Superior temporal gyrus (tissue), 1 donor: ENCODE data around the gene RPUSD1.
"Not testable (repeated sequence)": the region's sequence is repeated elsewhere in the genome, so short reads cannot be mapped to it uniquely, and the experiment has no call there.

Experiments
- DNase-seq: peaks from one replicate; pipeline ENCODE4 v3.0.0-alpha.2; 2016; ENCODE audit errors: extremely low spot score

The RPUSD1 gene

DNA sequence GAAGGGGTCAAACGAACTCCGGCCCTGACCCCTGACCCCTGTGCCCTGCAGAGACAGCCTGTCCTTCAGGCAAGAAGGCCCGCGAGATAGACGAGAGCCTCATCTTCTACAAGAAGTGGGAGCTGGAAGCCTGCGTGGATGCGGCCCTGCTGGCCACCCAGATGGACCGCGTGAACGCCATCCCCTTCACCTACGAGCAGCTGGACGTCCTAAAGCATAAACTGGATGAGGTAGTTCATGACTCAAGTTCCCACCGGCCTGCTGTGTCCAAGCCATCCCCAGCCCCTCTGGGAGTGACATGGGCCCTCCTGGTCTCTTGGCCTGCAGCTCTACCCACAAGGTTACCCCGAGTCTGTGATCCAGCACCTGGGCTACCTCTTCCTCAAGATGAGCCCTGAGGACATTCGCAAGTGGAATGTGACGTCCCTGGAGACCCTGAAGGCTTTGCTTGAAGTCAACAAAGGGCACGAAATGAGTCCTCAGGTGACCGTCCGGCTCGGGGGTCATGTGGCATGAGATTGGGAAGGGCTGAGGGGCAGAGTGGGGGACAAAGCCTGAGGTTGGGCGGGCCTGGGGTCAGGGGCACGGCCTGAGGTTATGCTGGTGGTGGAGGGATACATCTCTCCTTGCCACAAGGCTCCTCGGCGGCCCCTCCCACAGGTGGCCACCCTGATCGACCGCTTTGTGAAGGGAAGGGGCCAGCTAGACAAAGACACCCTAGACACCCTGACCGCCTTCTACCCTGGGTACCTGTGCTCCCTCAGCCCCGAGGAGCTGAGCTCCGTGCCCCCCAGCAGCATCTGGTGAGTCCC, 22.0 kb downstream of the RPUSD1 start:
- DNase-seq: no peak

DNA sequence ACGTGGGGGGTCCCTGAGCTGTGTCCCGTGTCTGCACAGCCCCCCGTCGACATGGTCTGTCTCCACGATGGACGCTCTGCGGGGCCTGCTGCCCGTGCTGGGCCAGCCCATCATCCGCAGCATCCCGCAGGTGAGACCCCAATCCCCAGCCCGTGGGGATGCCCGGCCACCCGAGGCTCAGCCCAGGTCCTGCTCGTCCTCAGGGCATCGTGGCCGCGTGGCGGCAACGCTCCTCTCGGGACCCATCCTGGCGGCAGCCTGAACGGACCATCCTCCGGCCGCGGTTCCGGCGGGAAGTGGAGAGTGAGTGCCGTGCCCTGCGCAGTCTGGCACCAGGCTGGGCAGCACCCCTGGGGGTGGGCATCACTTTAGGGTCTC, 22.7 kb downstream of the RPUSD1 start:
- no peak for DNase-seq

DNA sequence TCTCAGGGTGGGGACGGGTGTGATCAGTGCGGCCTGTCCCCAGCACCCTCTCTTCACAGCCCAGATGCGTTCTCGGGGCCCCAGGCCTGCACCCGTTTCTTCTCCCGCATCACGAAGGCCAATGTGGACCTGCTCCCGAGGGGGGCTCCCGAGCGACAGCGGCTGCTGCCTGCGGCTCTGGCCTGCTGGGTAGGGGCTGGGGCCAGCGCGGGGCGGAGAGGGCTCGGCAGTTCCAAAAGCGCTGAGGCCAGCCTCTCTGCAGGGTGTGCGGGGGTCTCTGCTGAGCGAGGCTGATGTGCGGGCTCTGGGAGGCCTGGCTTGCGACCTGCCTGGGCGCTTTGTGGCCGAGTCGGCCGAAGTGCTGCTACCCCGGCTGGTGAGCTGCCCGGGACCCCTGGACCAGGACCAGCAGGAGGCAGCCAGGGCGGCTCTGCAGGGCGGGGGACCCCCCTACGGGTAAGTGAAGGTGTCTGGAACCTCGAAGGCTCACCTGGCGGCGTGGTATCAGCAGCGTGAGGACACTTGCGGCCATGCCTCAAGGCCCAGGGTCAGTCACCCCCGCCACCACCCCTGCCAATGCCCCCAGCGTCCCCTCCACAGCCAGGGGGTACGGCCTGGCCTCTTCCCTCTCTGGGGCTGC, 23.2 kb downstream of the RPUSD1 start:
- no peak for DNase-seq

DNA sequence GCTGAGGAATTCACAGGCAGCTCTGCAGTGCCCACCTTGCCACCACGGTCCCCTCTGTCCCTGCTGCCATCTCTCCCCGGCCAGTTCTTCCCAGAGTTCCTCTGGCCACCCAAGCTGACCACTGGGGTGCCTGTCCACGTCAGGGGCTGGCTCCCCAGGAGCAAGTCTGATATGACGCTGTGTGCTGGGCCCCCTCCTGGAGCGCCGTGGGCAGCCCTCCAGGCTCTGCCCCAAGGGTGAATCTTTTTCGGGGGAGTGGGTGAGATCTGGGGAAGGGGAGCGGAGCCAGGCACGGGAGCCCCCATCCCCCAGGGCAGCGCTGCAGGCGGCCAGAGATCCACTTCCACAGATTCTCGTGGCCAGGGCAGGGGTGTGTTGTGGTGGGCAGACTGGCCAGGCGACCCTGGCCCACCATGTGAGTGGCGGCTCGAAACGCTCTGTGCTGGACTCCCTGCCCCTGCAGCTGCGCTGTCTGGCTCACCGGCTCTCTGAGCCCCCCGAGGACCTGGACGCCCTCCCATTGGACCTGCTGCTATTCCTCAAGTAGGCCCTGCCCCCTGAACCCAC, 23.9 kb downstream of the RPUSD1 start:
- no peak for DNase-seq

DNA sequence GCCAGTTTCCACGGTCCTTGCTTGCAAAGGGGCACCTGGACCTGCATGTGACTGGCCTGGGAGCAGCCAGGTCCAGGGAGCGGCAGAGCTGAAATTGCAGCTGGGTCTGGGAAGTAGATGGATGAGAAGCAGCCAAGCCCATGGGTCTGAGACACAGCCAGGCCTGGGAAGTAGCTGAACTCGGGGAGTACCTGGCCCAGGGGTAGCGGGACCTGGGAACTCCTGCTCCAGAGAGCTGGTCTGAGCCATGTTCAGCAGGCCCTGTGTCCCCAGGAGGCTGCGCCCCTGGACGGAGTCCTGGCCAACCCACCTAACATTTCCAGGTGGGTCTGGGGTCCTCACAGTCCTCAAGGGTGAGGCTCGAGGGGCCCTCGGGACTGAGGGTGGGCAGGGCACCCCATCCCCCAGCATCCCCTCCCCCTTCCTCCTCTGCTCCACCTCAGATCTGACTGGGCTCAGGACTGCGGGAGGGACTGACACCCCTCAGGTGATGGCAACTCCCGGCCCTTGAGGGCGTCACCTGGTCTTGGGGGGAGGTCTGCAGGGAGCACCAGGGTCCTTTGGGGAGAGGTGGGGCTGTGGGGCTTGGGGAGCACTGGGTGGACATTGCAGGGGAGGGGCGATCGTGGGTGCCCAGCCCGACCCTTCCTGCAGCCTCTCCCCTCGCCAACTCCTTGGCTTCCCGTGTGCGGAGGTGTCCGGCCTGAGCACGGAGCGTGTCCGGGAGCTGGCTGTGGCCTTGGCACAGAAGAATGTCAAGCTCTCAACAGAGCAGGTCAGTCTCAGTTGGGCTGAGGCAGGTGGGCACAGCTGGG, 24.6 kb downstream of the RPUSD1 start:
- DNase-seq: no peak

DNA sequence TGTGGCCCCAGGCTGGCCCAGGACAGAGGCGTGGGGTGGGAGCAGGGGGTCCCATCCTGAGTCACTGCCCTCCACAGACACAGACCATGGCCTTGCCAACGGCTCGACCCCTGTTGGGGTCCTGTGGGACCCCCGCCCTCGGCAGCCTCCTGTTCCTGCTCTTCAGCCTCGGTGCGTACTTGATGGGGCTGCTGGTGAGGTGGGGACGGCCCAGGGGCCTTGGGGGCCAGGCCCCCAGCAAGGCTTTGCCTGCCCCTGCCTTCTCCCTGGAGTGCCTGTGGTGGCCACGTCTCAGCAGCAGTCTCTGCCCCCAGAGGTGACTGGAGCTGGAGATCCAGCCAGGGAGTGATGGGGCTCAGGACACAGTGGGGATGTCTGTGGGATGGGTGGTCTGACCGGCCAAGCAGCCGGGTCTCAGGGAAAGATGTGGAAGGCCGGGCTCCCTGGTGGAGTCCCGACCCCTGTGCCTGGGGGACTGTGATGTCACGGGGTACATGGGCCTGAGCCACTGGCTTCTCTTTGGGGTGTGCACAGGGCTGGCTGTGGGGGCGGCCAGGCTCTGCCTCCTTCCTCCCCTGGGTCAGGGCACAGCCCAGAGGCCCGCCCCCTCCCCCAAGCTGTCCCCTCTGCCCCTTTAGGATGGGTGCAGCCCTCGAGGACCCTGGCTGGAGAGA, 25.4 kb downstream of the RPUSD1 start:
- DNase-seq: no peak

DNA sequence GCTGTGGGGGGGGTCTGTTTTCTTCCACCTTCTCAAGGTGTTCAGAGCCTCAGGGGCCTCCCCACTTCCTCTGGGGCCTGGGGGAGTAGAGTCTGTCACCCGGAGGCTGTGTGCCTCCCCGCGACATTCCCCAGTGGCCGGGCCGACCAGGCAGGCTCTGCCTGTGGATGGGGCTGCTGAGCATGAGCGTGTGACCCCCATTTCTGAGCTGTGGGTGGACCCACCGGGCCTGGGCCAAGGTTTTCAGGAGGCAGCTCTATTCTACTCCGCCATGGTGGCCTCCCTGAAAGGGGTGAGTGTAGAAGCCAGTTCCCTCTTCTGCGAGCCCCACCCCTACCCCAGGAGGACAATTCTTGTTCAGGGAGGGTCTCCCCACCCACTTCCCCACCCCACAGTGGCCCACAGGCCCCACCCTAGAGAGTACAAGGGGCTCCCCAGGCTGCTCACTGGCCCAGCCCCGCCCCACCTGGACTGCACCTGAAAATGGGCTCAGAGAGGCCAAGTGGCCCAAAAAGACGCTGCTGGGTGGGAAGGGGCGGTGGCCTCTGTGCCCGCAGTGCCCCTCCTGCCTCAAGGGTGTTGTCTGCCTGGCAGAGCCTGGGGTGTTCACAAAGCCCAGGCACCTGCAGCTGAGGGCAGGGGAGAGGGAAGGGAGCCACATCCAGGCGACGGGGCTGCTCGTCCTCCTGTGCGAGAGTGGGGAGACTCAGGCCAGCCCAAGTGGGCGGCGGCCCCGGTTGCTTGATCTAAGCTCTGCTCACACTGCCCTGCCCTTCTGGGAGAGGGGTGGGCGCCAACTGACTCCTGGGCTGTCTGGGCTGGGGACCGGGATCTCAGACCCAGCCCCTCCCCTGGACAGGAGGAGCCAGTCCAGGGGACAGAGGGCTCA, 26.3 kb downstream of the RPUSD1 start:
- no peak for DNase-seq

DNA sequence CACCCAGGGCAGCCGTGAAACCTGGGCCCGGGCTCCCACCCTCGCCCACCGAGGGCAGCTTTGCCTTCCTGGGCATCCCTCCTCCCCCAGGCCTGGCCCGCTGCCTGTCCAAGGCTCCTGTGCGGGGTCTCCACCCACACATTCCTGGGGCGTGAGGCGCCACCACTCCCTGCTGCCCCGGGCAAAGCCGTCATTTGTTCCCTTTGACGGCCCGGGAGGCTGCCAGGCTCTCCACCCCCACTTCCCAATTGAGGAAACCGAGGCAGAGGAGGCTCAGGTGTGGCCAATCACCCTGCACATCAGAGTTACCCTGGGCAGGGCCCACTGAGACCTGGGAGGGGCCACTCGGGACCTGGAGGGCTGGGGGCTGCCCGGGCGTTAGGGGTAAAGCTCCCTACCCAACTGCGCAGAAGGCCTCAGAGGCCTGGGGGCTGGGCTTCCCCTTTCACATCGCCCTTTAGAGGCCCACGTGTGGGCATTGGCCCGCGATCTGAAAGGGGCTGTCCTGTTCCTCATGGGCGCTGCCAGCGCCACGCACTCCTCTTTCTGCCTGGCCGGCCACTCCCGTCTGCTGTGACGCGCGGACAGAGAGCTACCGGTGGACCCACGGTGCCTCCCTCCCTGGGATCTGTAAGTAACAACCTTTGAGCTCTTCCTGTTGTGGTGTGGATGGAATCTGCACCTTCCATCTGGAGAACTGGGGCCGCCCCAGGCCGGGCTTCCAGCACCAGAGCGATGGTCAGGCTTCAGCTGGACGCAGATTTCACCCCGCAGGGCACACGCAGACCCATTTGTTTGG, 27.4 kb downstream of the RPUSD1 start, which contains the start of gene MSLN:
TSS of gene MSLN (plus strand) at position 190 of the 799 bp plus-strand sequence. CDS start 1,947 bp downstream, outside the sequence.
- no peak for DNase-seq

DNA sequence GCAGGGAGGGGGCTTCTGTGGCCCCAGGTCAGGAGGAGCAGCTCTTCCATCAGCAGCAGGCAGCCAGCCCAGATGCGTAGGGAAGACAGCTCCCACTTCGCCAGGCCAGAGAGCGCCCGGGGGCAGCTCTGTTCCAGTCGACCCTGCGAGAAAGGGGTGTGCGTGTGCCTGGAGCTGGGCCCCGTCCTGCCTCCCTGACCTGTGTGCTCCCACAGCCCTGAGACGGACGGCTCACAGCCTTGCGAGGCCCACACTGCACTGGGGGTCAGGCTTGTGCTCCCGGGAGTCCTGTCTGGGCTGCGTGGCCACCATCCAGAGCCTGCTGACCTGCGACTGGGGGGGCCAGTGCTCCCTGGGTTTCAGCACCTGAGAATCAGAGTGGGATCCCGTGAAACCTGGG, 28.1 kb downstream of the RPUSD1 start:
- DNase-seq: no peak

DNA sequence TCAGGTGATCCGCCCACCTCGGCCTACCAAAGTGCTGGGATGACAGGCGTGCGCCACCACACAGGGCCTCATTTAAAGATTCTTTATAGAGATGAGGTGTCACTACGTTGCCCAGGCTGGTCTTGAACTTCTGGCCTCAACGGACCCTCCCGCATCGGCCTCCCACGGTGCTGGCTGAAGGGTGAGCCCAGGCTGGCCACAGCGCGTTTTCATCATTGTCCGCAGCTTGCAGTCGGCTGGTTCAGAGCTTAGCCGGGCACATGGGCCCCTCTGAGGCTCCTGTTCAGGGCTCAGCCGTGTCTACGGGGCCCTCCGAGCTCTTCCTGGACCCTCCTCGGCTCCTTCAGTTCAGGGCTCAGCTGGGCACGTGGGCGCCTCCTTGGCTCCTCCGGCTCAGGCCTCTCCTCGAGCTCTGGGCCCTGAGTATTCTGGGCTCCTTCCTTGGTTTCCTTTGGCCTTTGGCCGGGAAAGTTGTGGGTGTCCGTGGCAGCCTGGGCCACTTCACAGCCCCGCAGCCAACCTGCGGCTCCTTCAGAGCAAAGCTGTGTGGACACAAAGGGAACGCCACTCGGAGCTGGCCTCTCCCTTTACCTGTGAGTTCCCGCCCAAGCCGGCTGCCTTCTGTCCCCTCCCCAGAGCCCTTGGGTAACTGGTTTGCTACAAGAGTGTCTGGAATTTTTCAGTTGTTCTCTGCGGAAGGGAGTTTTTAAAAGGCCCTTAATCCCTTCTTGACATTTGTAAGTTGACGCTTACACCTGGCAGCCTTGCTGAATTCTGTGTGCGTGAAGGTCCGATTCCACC, 28.9 kb downstream of the RPUSD1 start:
- DNase-seq: no peak

DNA sequence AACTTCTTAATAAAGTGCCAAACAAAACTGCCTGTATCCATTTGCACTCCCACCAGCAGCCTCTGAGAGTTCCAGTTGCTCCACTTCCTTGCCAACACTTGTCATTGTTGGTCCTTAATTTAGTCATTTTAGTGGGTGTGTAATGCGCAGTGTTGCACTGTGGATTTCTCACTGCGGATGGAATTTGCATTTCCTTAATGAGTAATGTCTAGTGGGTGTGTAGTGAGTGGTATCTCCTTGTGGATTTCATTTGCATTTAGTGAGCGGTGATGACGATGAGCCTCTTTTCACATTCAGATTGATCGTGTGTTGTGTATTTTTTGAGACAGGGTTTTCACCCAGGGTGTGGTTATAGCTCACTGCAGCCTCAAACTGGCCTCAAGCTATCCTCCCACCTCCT, 31.8 kb downstream of the RPUSD1 start:
- DNase-seq: no peak

DNA sequence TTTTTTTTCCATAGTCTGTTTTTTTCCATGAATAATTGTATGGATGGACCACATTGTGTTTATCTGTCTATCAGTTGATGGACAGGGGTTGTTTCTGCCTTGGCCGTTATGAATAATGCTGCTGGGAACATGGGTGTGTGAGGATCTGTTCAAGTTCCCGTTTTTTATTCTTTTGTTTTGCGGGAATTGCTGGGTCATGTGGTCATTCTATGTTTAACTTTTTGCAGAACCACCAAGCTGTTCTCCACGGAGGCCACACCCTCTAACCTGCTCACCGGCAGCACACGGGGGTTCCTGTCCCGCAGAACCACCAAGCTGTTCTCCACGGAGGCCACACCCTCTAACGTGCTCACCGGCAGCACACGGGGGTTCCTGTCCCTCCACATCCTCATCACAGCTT, 33.5 kb downstream of the RPUSD1 start:
- DNase-seq: no peak

DNA sequence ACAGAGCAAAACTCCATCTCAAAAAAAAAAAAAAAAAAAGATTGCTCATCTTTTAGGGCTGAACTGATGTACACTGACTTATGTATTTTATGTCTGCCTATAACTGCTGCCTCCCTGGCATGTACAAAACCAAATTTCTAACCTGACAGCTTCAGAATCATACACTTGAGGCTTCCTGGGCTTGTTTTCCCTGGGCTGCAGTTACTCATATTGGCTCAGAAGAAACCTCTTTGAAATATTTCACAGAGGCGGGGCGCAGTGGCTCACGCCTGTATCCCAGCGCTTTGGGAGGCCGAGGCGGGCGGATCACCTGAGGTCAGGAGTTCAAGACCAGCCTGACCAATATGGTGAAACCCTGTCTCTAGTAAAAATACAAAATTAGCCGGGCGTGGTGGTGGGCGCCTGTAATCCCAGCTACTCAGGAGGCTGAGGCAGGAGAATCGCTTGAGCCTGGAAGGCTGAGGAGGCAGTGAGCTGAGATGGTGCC, 34.0 kb downstream of the RPUSD1 start:
- DNase-seq: not testable (repeated sequence)

DNA sequence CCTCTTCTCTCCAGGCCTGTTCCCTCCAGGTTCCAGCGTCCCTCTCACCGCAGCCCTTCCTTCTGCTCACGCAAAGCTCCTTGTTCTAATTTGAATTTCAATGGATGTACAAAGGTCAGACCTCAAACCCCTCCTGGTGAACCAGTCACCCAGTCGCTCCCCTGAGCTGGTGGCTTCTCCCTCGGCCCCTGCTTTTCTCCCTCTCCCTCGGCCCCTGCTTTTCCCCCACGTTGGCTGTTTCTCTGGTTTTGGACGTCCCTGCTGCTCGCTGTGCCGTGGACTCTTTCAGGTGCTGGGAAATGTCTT, 36.2 kb downstream of the RPUSD1 start:
- no peak for DNase-seq

DNA sequence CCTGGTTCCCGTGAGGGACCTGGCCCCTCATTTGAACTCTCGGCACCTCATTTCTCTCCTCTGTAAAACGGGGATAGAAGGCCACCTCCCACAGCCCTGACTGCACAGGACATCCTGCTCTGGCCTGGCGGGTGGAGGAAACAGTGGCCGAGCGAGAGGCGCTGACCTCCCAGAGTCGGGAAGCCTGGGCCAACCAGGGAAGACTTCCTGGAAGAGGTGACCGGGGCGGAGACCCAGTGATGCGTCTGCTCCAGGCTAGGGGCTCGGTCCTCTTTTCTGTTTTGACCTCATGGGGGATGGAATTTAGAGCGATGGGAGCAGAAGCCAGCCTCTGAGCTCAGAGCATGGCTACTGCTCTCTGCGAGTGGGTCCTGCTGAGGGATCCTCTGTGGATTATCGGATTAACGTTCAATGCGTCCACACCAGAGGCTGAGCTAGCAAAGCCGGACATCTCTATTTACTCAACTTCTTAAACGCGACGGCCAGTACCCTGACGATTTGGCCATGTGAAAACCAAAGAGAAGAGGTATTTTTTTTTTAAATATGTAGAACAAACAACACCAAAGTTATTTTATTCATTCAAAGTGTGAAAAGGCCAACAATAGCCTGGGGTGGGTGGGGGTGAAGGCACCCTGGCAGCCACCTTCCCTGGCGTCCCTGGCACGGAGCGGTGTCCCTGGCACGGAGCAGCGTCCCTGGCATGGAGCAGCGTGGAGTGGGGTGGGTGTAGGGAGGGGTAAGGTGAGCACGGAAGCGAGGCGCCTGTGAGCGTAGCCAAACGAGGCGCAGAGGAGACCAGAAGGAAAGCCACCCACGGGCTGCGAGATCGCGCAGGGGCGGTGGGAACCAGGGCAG, 36.8 kb downstream of the RPUSD1 start:
- DNase-seq: peak; percentile 26

DNA sequence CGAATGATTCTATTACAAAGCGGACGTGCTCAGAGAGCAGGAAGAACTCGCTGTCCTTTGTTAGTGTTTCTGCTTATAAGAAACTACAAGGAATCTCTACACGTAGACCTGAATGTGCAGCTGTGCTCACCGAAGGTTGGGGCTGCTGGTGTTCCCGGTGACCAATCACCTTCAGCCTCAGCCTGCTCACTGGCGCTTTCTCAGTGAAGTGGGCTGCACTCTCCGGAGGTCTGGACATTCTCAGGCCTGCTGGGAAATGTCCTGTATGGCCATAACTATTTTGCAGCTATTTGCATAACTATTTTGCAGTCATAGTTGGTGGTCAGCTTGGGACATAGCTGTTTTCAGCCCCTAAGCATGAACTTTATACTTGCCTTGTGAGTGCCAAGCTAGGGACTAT, 37.7 kb downstream of the RPUSD1 start:
- DNase-seq: no peak

DNA sequence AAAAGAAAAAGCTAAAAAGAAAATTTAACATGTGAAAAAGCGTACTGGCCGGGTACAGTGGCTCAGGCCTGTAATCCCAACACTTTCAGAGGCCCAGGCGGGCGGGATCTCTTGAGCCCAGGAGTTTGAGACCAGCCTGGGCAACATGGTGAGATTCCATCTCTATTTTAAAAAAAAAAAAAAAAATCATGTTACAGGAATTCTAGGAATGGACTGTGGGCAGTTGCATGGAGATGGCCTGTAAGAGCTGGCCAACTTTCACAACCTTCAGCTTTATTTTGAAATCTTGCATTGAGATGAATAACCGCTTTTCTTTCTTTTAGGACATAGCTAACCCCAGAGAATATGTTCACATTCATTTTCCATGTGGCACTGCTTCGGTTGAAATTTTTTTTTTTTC, 39.2 kb downstream of the RPUSD1 start:
- DNase-seq: no peak
